CD4-positive, alpha-beta T cell (primary cell): ENCODE data around the gene RASL10A. TPM values are rescaled to one million over a fixed set of nuclear protein-coding genes. Genes with fewer than 3 reads are reported as not detected.

Experiments
- ATAC-seq: fragments of 200-7000 bp; cut with Tn5 transposase; one replicate; pipeline ENCODE4 v1.10.0; 2022; ENCODE audit warnings: mild to moderate bottlenecking; ENCODE audit not compliant: poor library complexity
- CTCF ChIA-PET: fragments of 350-600 bp; sonication (Branson Sonifier 250); formaldehyde crosslinking; loops from one replicate; lab custom pipeline; 2021; ENCODE audit warnings: antibody characterized with exemption, inconsistent platforms; lab: Charles Lee
- POLR2A ChIA-PET: fragments of 350-600 bp; sonication (Branson Sonifier 250); formaldehyde crosslinking; loops from one replicate; lab custom pipeline; 2021; ENCODE audit warnings: antibody characterized with exemption, inconsistent platforms; lab: Charles Lee
- DNase-seq, 14 experiments: peaks; one replicate each; pipeline ENCODE4 v3.0.0-alpha.2; 2013 to 2020; ENCODE audit warnings: mixed read lengths in 2 of 14
- H3K27ac ChIP-seq, 2 donors: one replicate each; pipeline versions ENCODE4 v1.5.1 to v1.7.0; 2013; ENCODE audit warnings: low read length in 2 of 2, low read depth in 1 of 2, mild to moderate bottlenecking in 1 of 2
- H3K27me3 ChIP-seq, 2 experiments: 1 replicate in 1 of 2; 2 replicates in 1 of 2; pipeline versions ENCODE4 v1.6.1 to v1.7.0; 2013; ENCODE audit warnings: low read length in 2 of 2, control low read depth in 1 of 2, mild to moderate bottlenecking in 1 of 2, moderate library complexity in 1 of 2; ENCODE audit not compliant: insufficient read depth in 2 of 2, control insufficient read depth in 1 of 2
- H3K36me3 ChIP-seq: one replicate; pipeline ENCODE4 v1.6.1; 2013; ENCODE audit warnings: low read length, control low read depth; ENCODE audit not compliant: insufficient read depth
- H3K4me1 ChIP-seq: one replicate; pipeline ENCODE4 v1.6.1; 2013; ENCODE audit warnings: low read length, control low read depth; ENCODE audit not compliant: insufficient read depth
- H3K4me3 ChIP-seq: one replicate; pipeline ENCODE4 v1.5.1; 2013; ENCODE audit warnings: mild to moderate bottlenecking, low read length, moderate library complexity
- H3K9me3 ChIP-seq, 2 experiments: 1 replicate in 1 of 2; 2 replicates in 1 of 2; pipeline versions ENCODE4 v1.6.1 to v1.7.0; 2013; ENCODE audit warnings: low read length in 2 of 2, mild to moderate bottlenecking in 2 of 2, control low read depth in 1 of 2, moderate library complexity in 1 of 2; ENCODE audit not compliant: control insufficient read depth in 1 of 2, insufficient read depth in 1 of 2
- H3K27ac Mint-ChIP-seq: one replicate; pipeline ENCODE4 v1.8.0; 2020; ENCODE audit warnings: mixed read lengths
- H3K27me3 Mint-ChIP-seq: one replicate; pipeline ENCODE4 v1.8.0; 2021; ENCODE audit warnings: mixed read lengths
- H3K36me3 Mint-ChIP-seq: one replicate; pipeline ENCODE4 v1.8.0; 2021; ENCODE audit warnings: low read depth, mixed read lengths
- H3K4me1 Mint-ChIP-seq: one replicate; pipeline ENCODE4 v1.8.0; 2021; ENCODE audit warnings: low read depth, mixed read lengths
- H3K4me3 Mint-ChIP-seq: one replicate; pipeline ENCODE4 v1.8.0; 2020; ENCODE audit warnings: mild to moderate bottlenecking, mixed read lengths
- H3K9me3 Mint-ChIP-seq: one replicate; pipeline ENCODE4 v1.8.0; 2020; ENCODE audit warnings: mixed read lengths
- CTCF ChIP-seq: fragments of 200-600 bp; IDR thresholded peaks from one replicate; pipeline ENCODE4 v1.8.0; 2022; ENCODE audit warnings: antibody characterized with exemption, mild to moderate bottlenecking
- intact Hi-C, 2 experiments: fragments of 100-400 bp; cut with DNase I in 1 of 2; cut with micrococcal nuclease in 1 of 2; formaldehyde crosslinking; loops; one replicate each; pipeline versions ENCODE4 v1.15.1 to v1.9.0; 2023 to 2025; cut with DNase I, micrococcal nuclease
- total RNA-seq, 174 experiments: library from RNA in 2 of 174; stranded (reverse) in 2 of 174; gene quantifications; one replicate each; pipeline ENCODE4 v1.2.3 and lab custom pipeline; 2021 to 2026

RASL10A gene
- total RNA-seq, 2 experiments from 2014 or later, result 0.30 to 0.36 TPM

GRCh38 chr22:29310863-29311339 lies 4.6 kb downstream of the RASL10A start:
- CTCF ChIA-PET, result no interaction called here
- H3K27ac Mint-ChIP-seq, result no peak overlapping the region
- peak; percentile 25 for ATAC-seq

GRCh38 chr22:29310065-29310862 lies 5.2 kb downstream of the RASL10A start:
- no peaks in the 10 kb centered on the region for H3K36me3 Mint-ChIP-seq
- ChIA-PET CTCF (no interaction called here), POLR2A (no interaction called here)
- intact Hi-C loops, result no loop called here
- Histone ChIP-seq H3K36me3 (no peaks in the 10 kb centered on the region), H3K4me3 (no peak overlapping the region), H3K27ac (no peak overlapping the region), H3K4me1 (peaks cover 72% of the 10 kb centered on the region), H3K9me3 (peaks cover 0 to 11% of the 10 kb centered on the region in 2 experiments), H3K27me3 (peaks cover 39 to 40% of the 10 kb centered on the region in 2 experiments)
- peak in 1 of 14 experiments; percentile 25 for DNase-seq
- no peak for TF ChIP-seq CTCF
- no peak for ATAC-seq
- H3K4me3 Mint-ChIP-seq, result no peak overlapping the region
- peaks cover 24% of the 10 kb centered on the region for H3K4me1 Mint-ChIP-seq
- H3K27ac Mint-ChIP-seq, result no peak overlapping the region
- H3K9me3 Mint-ChIP-seq, result no peaks in the 10 kb centered on the region
- H3K27me3 Mint-ChIP-seq, result peaks cover 46% of the 10 kb centered on the region

More at GRCh38 chr22:29310863-29311339, 4.6 kb downstream of the RASL10A start:
- Histone ChIP-seq H3K9me3 (peaks cover 0 to 13% of the 10 kb centered on the region in 2 experiments), H3K27ac (no peak overlapping the region), H3K4me1 (peaks cover 69% of the 10 kb centered on the region), H3K36me3 (no peaks in the 10 kb centered on the region), H3K27me3 (peaks cover 36 to 39% of the 10 kb centered on the region in 2 experiments), H3K4me3 (no peak overlapping the region)
- TF ChIP-seq CTCF, result no peak
- peaks cover 40% of the 10 kb centered on the region for H3K27me3 Mint-ChIP-seq
- no peaks in the 10 kb centered on the region for H3K36me3 Mint-ChIP-seq
- H3K4me3 Mint-ChIP-seq, result no peak overlapping the region
- DNase-seq, result peak in 9 of 14 experiments; percentile 17 to 85 (median 45)
- peaks cover 23% of the 10 kb centered on the region for H3K4me1 Mint-ChIP-seq
- intact Hi-C loops, result no loop called here
- H3K9me3 Mint-ChIP-seq, result no peaks in the 10 kb centered on the region
- POLR2A ChIA-PET, result no interaction called here

GRCh38 chr22:29309332-29310064 lies 6.0 kb downstream of the RASL10A start:
- H3K4me3 ChIP-seq, result no peak overlapping the region
- no peak overlapping the region for H3K27ac ChIP-seq
- ATAC-seq (no peak), DNase-seq (peak in 1 of 14 experiments; percentile 25)
- Mint-ChIP-seq H3K4me1 (peaks cover 21% of the 10 kb centered on the region), H3K36me3 (no peaks in the 10 kb centered on the region), H3K27ac (no peak overlapping the region), H3K27me3 (peaks cover 48% of the 10 kb centered on the region), H3K9me3 (no peaks in the 10 kb centered on the region), H3K4me3 (no peak overlapping the region)
- POLR2A ChIA-PET, result no interaction called here
- CTCF ChIA-PET, result no interaction called here
- peaks cover 67% of the 10 kb centered on the region for H3K4me1 ChIP-seq
- intact Hi-C loops, result no loop called here
- no peak for TF ChIP-seq CTCF
- H3K36me3 ChIP-seq, result no peaks in the 10 kb centered on the region
- peaks cover 0 to 11% of the 10 kb centered on the region in 2 experiments for H3K9me3 ChIP-seq
- H3K27me3 ChIP-seq, result peaks cover 39 to 40% of the 10 kb centered on the region in 2 experiments
